Tibial artery (tissue), 4 donors: ENCODE data around the gene CKS1B.
"Not testable (repeated sequence)": the region's sequence is repeated elsewhere in the genome, so short reads cannot be mapped to it uniquely, and the experiment has no call there.

Source experiments
- DNase-seq, 2 donors: peaks; one replicate each; pipeline ENCODE4 v3.0.0-alpha.2; 2019
- H3K27ac ChIP-seq, 2 donors: fragments of 200-600 bp; sonication (generic) in 1 of 2; 1 replicate in 1 of 2; 2 replicates in 1 of 2; pipeline ENCODE4 v1.5.1; 2018 to 2019; ENCODE audit warnings: mild to moderate bottlenecking in 1 of 2
- H3K27me3 ChIP-seq, 2 donors: fragments of 200-600 bp; sonication (generic) in 1 of 2; one replicate each; pipeline versions ENCODE4 v1.5.1 to v1.6.0; 2016 to 2019
- H3K36me3 ChIP-seq, 3 donors: fragments of 200-600 bp; sonication (generic) in 2 of 3; one replicate each; pipeline ENCODE4 v1.5.1; 2016 to 2019; ENCODE audit warnings: mild to moderate bottlenecking in 2 of 3
- H3K4me1 ChIP-seq, 4 donors: fragments of 200-600 bp; sonication (generic) in 2 of 4; 1 replicate in 3 of 4; 2 replicates in 1 of 4; pipeline ENCODE4 v1.5.1; 2016 to 2019
- H3K4me3 ChIP-seq, 2 donors: fragments of 200-600 bp; sonication (generic) in 1 of 2; 1 replicate in 1 of 2; 2 replicates in 1 of 2; pipeline ENCODE4 v1.5.1; 2018 to 2019; ENCODE audit warnings: mild to moderate bottlenecking in 2 of 2
- H3K9me3 ChIP-seq, 3 donors: fragments of 200-600 bp; sonication (generic) in 1 of 3; one replicate each; pipeline ENCODE4 v1.5.1; 2016 to 2019
- intact Hi-C: fragments of 100-400 bp; cut with DNase I; formaldehyde crosslinking; loops from one replicate; pipeline ENCODE4 v1.15.0; 2023; ENCODE audit warnings: low total_unique reads
- TF ChIP-seq, protein P1 (sequence below), 2 experiments: fragments of 200-600 bp in 1 of 2; fragments of 450-650 bp in 1 of 2; IDR thresholded peaks; one replicate each; pipeline ENCODE4 v1.5.1; 2017 to 2019; ENCODE audit warnings: antibody characterized with exemption in 2 of 2, mild to moderate bottlenecking in 1 of 2, moderate library complexity in 1 of 2

CKS1B gene

DNA sequence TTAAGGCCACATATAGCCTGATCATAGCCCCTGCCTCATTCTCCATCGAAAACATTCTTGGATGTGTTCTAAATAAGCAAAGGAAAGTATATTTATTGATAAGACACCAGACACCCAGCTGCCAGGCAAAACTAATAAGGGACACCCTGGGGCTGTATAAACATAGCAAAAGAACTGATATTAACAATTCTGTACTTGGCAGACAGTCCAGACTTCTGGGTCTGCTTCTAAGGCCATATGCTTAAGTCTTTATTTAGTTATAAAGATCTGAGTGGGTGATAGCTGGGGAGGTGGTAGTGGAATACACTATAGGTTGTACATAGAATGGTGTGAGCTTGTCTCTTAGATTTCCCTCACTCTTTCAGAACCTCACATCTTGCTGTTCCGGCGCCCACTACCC, 3.9 kb downstream of the CKS1B start:
- H3K9me3 ChIP-seq = no peaks in the 10 kb centered on the region
- no peaks in the 10 kb centered on the region for H3K27me3 ChIP-seq
- H3K4me1 ChIP-seq = peaks cover 0 to 19% (median 10%) of the 10 kb centered on the region in 4 donors
- DNase-seq = no peak
- H3K4me3 ChIP-seq = no peak overlapping the region
- H3K36me3 ChIP-seq = peaks cover 0 to 6% (median 0%) of the 10 kb centered on the region in 3 donors
- TF ChIP-seq, protein P1, sequence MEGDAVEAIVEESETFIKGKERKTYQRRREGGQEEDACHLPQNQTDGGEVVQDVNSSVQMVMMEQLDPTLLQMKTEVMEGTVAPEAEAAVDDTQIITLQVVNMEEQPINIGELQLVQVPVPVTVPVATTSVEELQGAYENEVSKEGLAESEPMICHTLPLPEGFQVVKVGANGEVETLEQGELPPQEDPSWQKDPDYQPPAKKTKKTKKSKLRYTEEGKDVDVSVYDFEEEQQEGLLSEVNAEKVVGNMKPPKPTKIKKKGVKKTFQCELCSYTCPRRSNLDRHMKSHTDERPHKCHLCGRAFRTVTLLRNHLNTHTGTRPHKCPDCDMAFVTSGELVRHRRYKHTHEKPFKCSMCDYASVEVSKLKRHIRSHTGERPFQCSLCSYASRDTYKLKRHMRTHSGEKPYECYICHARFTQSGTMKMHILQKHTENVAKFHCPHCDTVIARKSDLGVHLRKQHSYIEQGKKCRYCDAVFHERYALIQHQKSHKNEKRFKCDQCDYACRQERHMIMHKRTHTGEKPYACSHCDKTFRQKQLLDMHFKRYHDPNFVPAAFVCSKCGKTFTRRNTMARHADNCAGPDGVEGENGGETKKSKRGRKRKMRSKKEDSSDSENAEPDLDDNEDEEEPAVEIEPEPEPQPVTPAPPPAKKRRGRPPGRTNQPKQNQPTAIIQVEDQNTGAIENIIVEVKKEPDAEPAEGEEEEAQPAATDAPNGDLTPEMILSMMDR (IDR thresholded peaks at IDR 0.05) = no peak
- no peak overlapping the region for H3K27ac ChIP-seq
- intact Hi-C loops = no loop called here

DNA sequence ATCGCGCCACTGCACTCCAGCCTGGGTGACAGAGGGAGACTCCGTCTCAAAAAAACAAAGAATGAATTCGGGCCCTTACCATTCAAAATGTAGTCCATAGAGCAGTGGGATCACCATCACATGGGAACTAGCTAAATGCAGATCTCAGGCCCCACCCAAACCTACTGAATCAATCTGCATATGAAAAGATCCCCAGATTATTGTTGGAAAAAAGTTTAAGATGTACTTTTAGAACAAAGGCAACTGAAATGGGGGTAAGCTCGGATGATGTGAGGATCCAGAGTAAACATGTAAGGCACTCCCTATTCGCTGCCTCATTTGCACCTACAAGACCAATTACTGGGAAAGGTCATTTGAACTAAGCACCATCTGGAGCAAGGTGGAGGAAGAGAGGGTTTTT, 7.9 kb downstream of the CKS1B start:
- Histone ChIP-seq H3K4me1 (peaks cover 0 to 18% (median 12%) of the 10 kb centered on the region in 4 donors), H3K9me3 (no peaks in the 10 kb centered on the region), H3K4me3 (peak overlapping the region in 1 of 2 donors; percentile 73), H3K27ac (peak overlapping the region in 1 of 2 donors; percentile 55), H3K27me3 (no peaks in the 10 kb centered on the region), H3K36me3 (peaks cover 0 to 13% (median 0%) of the 10 kb centered on the region in 3 donors)
- intact Hi-C loops = no loop called here
- TF ChIP-seq, protein P1 (IDR thresholded peaks at IDR 0.05) = no peak
- no peak for DNase-seq

- TF ChIP-seq, protein P1 (IDR thresholded peaks at IDR 0.05) = peak in 1 of 2 experiments; percentile 11
- H3K4me3 ChIP-seq = peak within 1 kb of the TSS; percentile 60 to 73
- intact Hi-C loops = no loop called here
- DNase-seq = peak; percentile 98 to 99
- H3K9me3 ChIP-seq = no peaks in the 10 kb centered on the region
- peaks cover 0 to 18% (median 12%) of the 10 kb centered on the region in 4 donors for H3K4me1 ChIP-seq
- H3K27ac ChIP-seq = peak within 1 kb of the TSS; percentile 61 to 68
- no peaks in the 10 kb centered on the region for H3K27me3 ChIP-seq
- peaks cover 3 to 20% (median 7%) of the 10 kb centered on the region in 3 donors for H3K36me3 ChIP-seq
Measured at GRCh38 chr1:154982897-154983648, 8.6 kb downstream of the CKS1B start, which contains the start of gene FLAD1. FLAD1 (plus strand) TSS chr1:154983344; CDS start chr1:154983695, 351 bp downstream.

- Histone ChIP-seq H3K27ac (peak overlapping the region; percentile 61 to 68), H3K27me3 (no peaks in the 10 kb centered on the region), H3K36me3 (peaks cover 11 to 28% (median 15%) of the 10 kb centered on the region in 3 donors), H3K4me1 (peaks cover 0 to 18% (median 12%) of the 10 kb centered on the region in 4 donors), H3K9me3 (no peaks in the 10 kb centered on the region), H3K4me3 (peak overlapping the region; percentile 60 to 73)
- no peak for DNase-seq
- intact Hi-C loops = no loop called here
- TF ChIP-seq, protein P1 (IDR thresholded peaks at IDR 0.05) = no peak
Measured at GRCh38 chr1:154983776-154984466, 9.4 kb downstream of the CKS1B start.

GRCh38 chr1:154986736-154987135, 12.3 kb downstream of the CKS1B start:
- DNase-seq, H3K27ac ChIP-seq, intact Hi-C loops, H3K27me3 ChIP-seq, H3K9me3 ChIP-seq, H3K4me3 ChIP-seq: not testable (repeated sequence)
- H3K36me3 ChIP-seq = peaks cover 11 to 51% (median 24%) of the 10 kb centered on the region in 3 donors
- peaks cover 0 to 18% (median 12%) of the 10 kb centered on the region in 4 donors for H3K4me1 ChIP-seq

- no peaks in the 10 kb centered on the region for H3K9me3 ChIP-seq
- H3K27me3 ChIP-seq = no peaks in the 10 kb centered on the region
- H3K4me1 ChIP-seq = peaks cover 0 to 17% (median 12%) of the 10 kb centered on the region in 4 donors
- DNase-seq = no peak
- no peak overlapping the region for H3K4me3 ChIP-seq
- peaks cover 11 to 55% (median 24%) of the 10 kb centered on the region in 3 donors for H3K36me3 ChIP-seq
- TF ChIP-seq, protein P1 (IDR thresholded peaks at IDR 0.05) = no peak
- intact Hi-C loops = no loop called here
- H3K27ac ChIP-seq = no peak overlapping the region
Measured at GRCh38 chr1:154987326-154987725, 12.8 kb downstream of the CKS1B start.
